ENCODE data around the gene RGS19. TPM values are rescaled to one million over a fixed set of nuclear protein-coding genes. Genes with fewer than 3 reads are reported as not detected.

The RGS19 gene
- total RNA-seq, 3 donors from 2014 or later, result 4.7 to 6.9 (median 6.5) TPM

DNA sequence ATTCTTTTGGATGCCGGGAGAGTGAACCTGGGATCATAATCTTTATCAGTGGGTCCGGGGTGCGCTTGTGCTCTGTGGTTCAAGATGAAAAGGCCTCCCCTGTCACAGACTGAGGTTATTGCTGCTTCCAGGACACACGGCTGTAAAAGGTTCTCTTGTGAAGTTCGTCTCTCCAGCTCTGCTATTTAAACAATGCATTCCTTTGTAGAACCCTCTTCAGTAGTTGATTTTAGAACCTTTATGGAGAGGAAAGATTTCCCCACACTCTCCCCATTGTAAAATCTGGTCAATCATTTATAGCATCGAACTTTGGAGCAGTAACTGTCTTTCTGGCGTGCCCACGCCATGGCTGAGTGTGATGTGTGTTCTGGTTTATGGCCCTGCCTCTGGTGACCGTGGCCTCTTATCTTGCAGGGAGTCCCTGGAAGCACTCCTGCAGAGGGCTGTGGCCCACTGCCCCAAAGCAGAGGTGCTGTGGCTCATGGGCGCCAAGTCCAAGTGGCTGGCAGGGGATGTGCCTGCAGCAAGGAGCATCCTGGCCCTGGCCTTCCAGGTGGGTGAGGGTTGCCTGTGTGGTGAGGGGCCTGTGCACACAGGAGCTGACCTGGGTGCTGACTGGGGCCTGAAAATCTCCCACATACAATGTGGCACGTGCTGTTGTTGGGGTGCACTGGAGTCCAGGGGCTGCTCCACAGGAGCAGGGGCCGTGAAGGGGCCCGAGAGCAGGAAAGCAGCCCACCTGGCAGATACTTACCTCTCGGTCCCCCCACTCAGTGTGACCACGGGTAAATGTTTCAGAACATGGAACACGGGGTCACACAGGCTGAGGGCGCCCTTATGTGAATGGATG, 55.0 kb downstream of the RGS19 start:
- TF ChIP-seq, protein P1, sequence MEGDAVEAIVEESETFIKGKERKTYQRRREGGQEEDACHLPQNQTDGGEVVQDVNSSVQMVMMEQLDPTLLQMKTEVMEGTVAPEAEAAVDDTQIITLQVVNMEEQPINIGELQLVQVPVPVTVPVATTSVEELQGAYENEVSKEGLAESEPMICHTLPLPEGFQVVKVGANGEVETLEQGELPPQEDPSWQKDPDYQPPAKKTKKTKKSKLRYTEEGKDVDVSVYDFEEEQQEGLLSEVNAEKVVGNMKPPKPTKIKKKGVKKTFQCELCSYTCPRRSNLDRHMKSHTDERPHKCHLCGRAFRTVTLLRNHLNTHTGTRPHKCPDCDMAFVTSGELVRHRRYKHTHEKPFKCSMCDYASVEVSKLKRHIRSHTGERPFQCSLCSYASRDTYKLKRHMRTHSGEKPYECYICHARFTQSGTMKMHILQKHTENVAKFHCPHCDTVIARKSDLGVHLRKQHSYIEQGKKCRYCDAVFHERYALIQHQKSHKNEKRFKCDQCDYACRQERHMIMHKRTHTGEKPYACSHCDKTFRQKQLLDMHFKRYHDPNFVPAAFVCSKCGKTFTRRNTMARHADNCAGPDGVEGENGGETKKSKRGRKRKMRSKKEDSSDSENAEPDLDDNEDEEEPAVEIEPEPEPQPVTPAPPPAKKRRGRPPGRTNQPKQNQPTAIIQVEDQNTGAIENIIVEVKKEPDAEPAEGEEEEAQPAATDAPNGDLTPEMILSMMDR (IDR thresholded peaks at IDR 0.05), result no peak
- peak in 2 of 3 donors; percentile 55 to 60 for DNase-seq
- intact Hi-C loops (cut with DNase I, micrococcal nuclease), result no loop called here
- Histone ChIP-seq H3K4me3 (no peak overlapping the region), H3K36me3 (ENCODE audit: low read depth) (peaks cover 4% of the 10 kb centered on the region), H3K4me1 (ENCODE audit: low read depth) (peaks cover 20% of the 10 kb centered on the region), H3K9me3 (no peaks in the 10 kb centered on the region)
- peak; percentile 95 for ATAC-seq

DNA sequence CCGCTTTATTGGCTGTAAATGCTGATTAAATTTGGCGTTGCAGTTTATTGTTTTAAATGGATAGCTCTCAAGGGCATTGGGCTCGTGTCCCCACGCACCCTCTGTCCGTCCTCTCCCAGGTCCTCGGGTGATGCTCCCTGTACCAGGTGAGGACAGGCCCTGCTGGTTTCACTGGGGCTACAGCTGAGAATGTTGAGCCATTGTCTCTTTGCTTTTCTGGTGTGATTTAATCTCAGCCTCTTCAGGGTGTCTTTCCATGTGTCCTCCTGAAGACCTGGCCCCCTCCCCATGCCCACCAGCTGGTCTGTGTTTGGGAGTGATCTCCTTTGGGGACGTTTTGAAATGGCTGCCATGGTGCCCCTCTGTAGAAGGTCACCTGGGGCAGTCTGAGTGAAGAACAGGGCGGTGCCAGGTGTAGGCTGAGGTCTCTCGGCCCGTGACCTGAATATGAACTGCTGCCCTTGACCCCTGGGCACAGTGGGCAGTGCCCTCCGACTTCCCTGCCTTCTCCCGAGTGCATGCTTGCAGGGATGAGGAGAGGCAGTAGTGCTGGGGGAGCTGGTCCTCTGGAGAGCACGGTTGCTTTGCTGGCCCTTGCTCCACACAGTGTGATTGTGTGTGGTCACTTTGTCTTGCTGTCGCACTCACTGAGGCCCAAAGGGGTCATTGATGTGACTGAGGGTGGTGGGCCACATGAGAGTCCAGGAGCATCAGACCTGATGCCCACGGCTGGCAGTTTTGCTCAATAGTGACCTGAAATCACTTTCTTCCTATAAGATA, 55.8 kb downstream of the RGS19 start:
- TF ChIP-seq, protein P1 (IDR thresholded peaks at IDR 0.05), result no peak
- no peak overlapping the region for H3K4me3 ChIP-seq

More for the DNA sequence above, 55.8 kb downstream of the RGS19 start:
- ATAC-seq, result peak; percentile 18
- H3K9me3 ChIP-seq, result no peaks in the 10 kb centered on the region
- peaks cover 4% of the 10 kb centered on the region for H3K36me3 ChIP-seq (ENCODE audit: low read depth)
- peak in 1 of 3 donors; percentile 33 for DNase-seq
- intact Hi-C loops (cut with DNase I, micrococcal nuclease), result no loop called here
- peaks cover 20% of the 10 kb centered on the region for H3K4me1 ChIP-seq (ENCODE audit: low read depth)

Small RNA genes within 50 kb of the gene (microRNA-seq; reads per million reads assigned to microRNA genes)
- not detected for gene MIR6813

Other genes with a start within 250 kb of the RGS19 start
- 1 to 10 TPM; 3.1 to 5.7 (median 3.3) TPM for gene ZBTB46, start 248.3 kb downstream of the RGS19 start, total RNA-seq
- not detected for gene ABHD16B, start 218.0 kb downstream of the RGS19 start, total RNA-seq
- gene TPD52L2, start 214.2 kb downstream of the RGS19 start, total RNA-seq, result 10 to 100 TPM; 48.7 to 71.7 (median 55.7) TPM
- gene DNAJC5, start 184.4 kb downstream of the RGS19 start, total RNA-seq, result 10 to 100 TPM; 57.5 to 65.9 (median 65.4) TPM
- 10 to 100 TPM; 37.4 to 57.8 (median 43.6) TPM for gene UCKL1, start 123.1 kb downstream of the RGS19 start, total RNA-seq
- gene ZNF512B, start 109.6 kb downstream of the RGS19 start, total RNA-seq, result 10 to 100 TPM in 1 of 3 donors, 1 to 10 TPM in 2; 1.8 to 14.7 (median 3.9) TPM
- gene SAMD10, start 99.9 kb downstream of the RGS19 start, total RNA-seq, result 1 to 10 TPM; 3.8 to 7.9 (median 5.6) TPM
- 10 to 100 TPM; 51.2 to 64.4 (median 59.1) TPM for gene PRPF6, start 98.4 kb downstream of the RGS19 start, total RNA-seq
- gene C20orf204, start 43.3 kb downstream of the RGS19 start, total RNA-seq, result 1 to 10 TPM; 1.0 to 1.8 (median 1.7) TPM
- 10 to 100 TPM in 2 of 3 donors, 1 to 10 TPM in 1; 4.7 to 20.0 (median 12.6) TPM for gene SOX18, start 29.9 kb downstream of the RGS19 start, total RNA-seq
- gene TCEA2, start 16.3 kb downstream of the RGS19 start, total RNA-seq, result 10 to 100 TPM in 1 of 3 donors, 1 to 10 TPM in 2; 4.1 to 46.1 (median 9.5) TPM
- gene OPRL1, start 564 bp upstream of the RGS19 start, total RNA-seq, result under 1 TPM; 0.26 to 0.76 (median 0.39) TPM
- gene LKAAEAR1, start 4.9 kb upstream of the RGS19 start, total RNA-seq, result not detected
- gene NPBWR2, start 28.0 kb upstream of the RGS19 start, total RNA-seq, result not detected
- gene MYT1, start 84.9 kb upstream of the RGS19 start, total RNA-seq, result under 1 TPM; 0.12 to 0.76 (median 0.14) TPM
- 10 to 100 TPM; 31.1 to 47.4 (median 34.9) TPM for gene PCMTD2, start 176.2 kb upstream of the RGS19 start, total RNA-seq